ENCODE measurements around the gene TOMM22.
A peak's percentile ranks its signal among the peaks of the same experiment; 100 is the strongest.

TOMM22 gene

GRCh38 chr22:38700789-38701628 lies 19.3 kb downstream of the TOMM22 start, which contains the start of gene JOSD1 (continued):
- TF ChIP-seq ATF2 (tag by site-specific recombination; IDR thresholded peaks at IDR 0.05; ENCODE audit: low read depth), result peak; percentile 98
- peak; percentile 100 for TF ChIP-seq ZNF629 (tag by site-specific recombination; IDR thresholded peaks at IDR 0.05)
- peak; percentile 94 for TF ChIP-seq ZFP69B (tag by site-specific recombination; IDR thresholded peaks at IDR 0.05)
- peak; percentile 30 for TF ChIP-seq OSR2 (tag by site-specific recombination; IDR thresholded peaks at IDR 0.05)
- TF ChIP-seq ZNF639 (tag by site-specific recombination; IDR thresholded peaks at IDR 0.05), result peak; percentile 88
- no peak for TF ChIP-seq ZNF140 (tag by site-specific recombination; IDR thresholded peaks at IDR 0.05)
- TF ChIP-seq ZNF239 (tag by site-specific recombination; IDR thresholded peaks at IDR 0.05), result no peak
- peak; percentile 89 for TF ChIP-seq KLF7 (tag by site-specific recombination; IDR thresholded peaks at IDR 0.05; ENCODE audit: borderline replicate concordance)
- TF ChIP-seq ZNF132 (tag by site-specific recombination; IDR thresholded peaks at IDR 0.05; ENCODE audit: borderline replicate concordance), result no peak
- TF ChIP-seq ZNF792 (tag by site-specific recombination; IDR thresholded peaks at IDR 0.05), result no peak
- peak; percentile 78; the same call in 1 of the 2 replicates for TF ChIP-seq ZSCAN5A (tag by site-specific recombination; IDR thresholded peaks at IDR 0.05)
- TF ChIP-seq SETDB1 (IDR thresholded peaks at IDR 0.05; ENCODE audit: insufficient read length, low read length), result no peak
- 0 out of 2 replicates have a peak, but pooled peaks have one; percentile 17 for TF ChIP-seq ZSCAN18 (tag by site-specific recombination; IDR thresholded peaks at IDR 0.05)
- no peak for TF ChIP-seq MYNN (tag by site-specific recombination; IDR thresholded peaks at IDR 0.05; ENCODE audit: borderline replicate concordance)
- TF ChIP-seq ZSCAN23 (tag by site-specific recombination; IDR thresholded peaks at IDR 0.05), result peak; percentile 95
- TF ChIP-seq ZNF366 (tag by site-specific recombination; conservative IDR thresholded peaks at IDR 0.05), result peak; percentile 50; the same call in 1 of the 2 replicates
- peak; percentile 98 for TF ChIP-seq KLF8 (tag by site-specific recombination; IDR thresholded peaks at IDR 0.05)
- no peak for TF ChIP-seq ZNF292 (tag by site-specific recombination; IDR thresholded peaks at IDR 0.05; ENCODE audit: borderline replicate concordance, low read depth)
- TF ChIP-seq ZNF37A (tag by site-specific recombination; IDR thresholded peaks at IDR 0.05), result peak; percentile 37; the same call in 1 of the 2 replicates
- TF ChIP-seq ZNF530 (tag by site-specific recombination; IDR thresholded peaks at IDR 0.05; ENCODE audit: low read depth), result no peak
- no peak for TF ChIP-seq ZNF266 (tag by site-specific recombination; IDR thresholded peaks at IDR 0.05; ENCODE audit: low read depth)
- TF ChIP-seq PATZ1 (tag by site-specific recombination; IDR thresholded peaks at IDR 0.05), result peak; percentile 90
- TF ChIP-seq ZNF341 (tag by site-specific recombination; IDR thresholded peaks at IDR 0.05; ENCODE audit: low read depth), result peak; percentile 79
- TF ChIP-seq HOXD13 (CRISPR knock-in tag; IDR thresholded peaks at IDR 0.05; ENCODE audit: borderline replicate concordance), result no peak
- no peak for TF ChIP-seq ZNF350 (tag by site-specific recombination; IDR thresholded peaks at IDR 0.05)
- no peak for TF ChIP-seq ZNF175 (tag by site-specific recombination; IDR thresholded peaks at IDR 0.05)
- TF ChIP-seq ZNF473 (tag by site-specific recombination; IDR thresholded peaks at IDR 0.05), result no peak
- TF ChIP-seq HOXA7 (CRISPR knock-in tag; IDR thresholded peaks at IDR 0.05; ENCODE audit: borderline replicate concordance), result no peak
- no peak for TF ChIP-seq ZNF548 (tag by site-specific recombination; IDR thresholded peaks at IDR 0.05)
- peak; percentile 98 for TF ChIP-seq ZNF24 (tag by site-specific recombination; IDR thresholded peaks at IDR 0.05)
- peak; percentile 69 for TF ChIP-seq ZNF121 (tag by site-specific recombination; IDR thresholded peaks at IDR 0.05)
- no peak; the same call in 1 of the 2 replicates for TF ChIP-seq YY1 (tag by site-specific recombination; IDR thresholded peaks at IDR 0.05)
- peak; percentile 63 for TF ChIP-seq ZNF76 (tag by site-specific recombination; IDR thresholded peaks at IDR 0.05; ENCODE audit: borderline replicate concordance, low read depth)

Measured in HEK293 (cell line).